Chondrocyte (in vitro differentiated cells): ENCODE data around the gene SLC8A2. TPM values are rescaled to one million over a fixed set of nuclear protein-coding genes. Genes with fewer than 3 reads are reported as not detected.

ENCODE experiments used
- DNase-seq: peaks from one replicate; pipeline ENCODE4 v3.0.0; 2021; ENCODE audit warnings: mixed read lengths, low spot score
- H3K27ac Mint-ChIP-seq: one replicate; pipeline ENCODE4 v1.8.0; 2021; ENCODE audit warnings: mild to moderate bottlenecking, moderate library complexity, mixed read lengths; ENCODE audit not compliant: unreplicated experiment
- H3K27me3 Mint-ChIP-seq: 2 replicates; pipeline ENCODE4 v1.8.0; 2021; ENCODE audit warnings: low read depth, mixed read lengths
- H3K36me3 Mint-ChIP-seq: 2 replicates; pipeline ENCODE4 v1.8.0; 2021; ENCODE audit warnings: low read depth, mixed read lengths
- H3K4me1 Mint-ChIP-seq: 2 replicates; pipeline ENCODE4 v1.8.0; 2021; ENCODE audit warnings: low read depth, mild to moderate bottlenecking, mixed read lengths
- H3K4me3 Mint-ChIP-seq: one replicate; pipeline ENCODE4 v1.8.0; 2021; ENCODE audit warnings: mild to moderate bottlenecking, moderate library complexity, mixed read lengths; ENCODE audit not compliant: unreplicated experiment
- H3K9me3 Mint-ChIP-seq: 2 replicates; pipeline ENCODE4 v1.8.0; 2021; ENCODE audit warnings: low read depth, mixed read lengths
- total RNA-seq: library from RNA; stranded (reverse); gene quantifications from 3 replicates; pipeline ENCODE4 v1.2.1, GENCODE V29; 2021
- TF ChIP-seq, protein P1 (sequence below): fragments of 200-600 bp; sonication (generic); IDR thresholded peaks from 2 replicates; pipeline ENCODE4 v1.5.0; 2021; ENCODE audit warnings: antibody characterized with exemption, mild to moderate bottlenecking, moderate library complexity

SLC8A2 gene
- total RNA-seq, 1 donor from 2014 or later: 0.42 TPM

DNA sequence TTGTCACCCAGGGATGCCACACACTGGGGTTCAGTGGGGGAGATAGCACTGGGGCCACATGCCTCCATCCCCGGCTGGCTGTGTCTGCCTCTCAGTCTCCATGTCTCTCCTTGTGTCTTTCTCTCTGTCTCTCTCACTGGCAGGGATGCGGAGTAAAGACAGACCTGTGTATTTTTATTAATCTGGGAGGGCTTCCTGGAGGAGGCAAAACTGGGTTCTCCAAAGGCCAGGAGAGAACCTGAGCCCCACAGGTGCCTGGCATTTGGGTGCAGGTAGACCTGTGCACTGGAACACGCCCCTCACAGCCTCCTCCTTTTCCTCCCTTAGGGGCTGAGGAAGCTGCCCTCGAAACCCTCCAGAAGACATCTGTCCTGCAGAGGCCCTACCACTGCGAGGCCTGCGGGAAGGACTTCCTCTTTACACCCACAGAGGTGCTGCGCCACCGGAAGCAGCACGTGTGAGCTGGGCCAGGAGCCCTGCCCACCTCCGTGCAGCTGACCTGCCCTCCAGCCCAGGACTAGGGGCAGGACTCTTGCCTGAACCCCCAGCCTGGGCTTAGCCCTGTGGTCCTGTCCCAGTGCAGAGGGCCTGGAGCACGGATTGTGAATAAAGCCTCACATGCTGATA is 89.9 kb downstream of the SLC8A2 start:
- DNase-seq: no peak
- no peak overlapping the region for H3K27ac Mint-ChIP-seq
- no peaks in the 10 kb centered on the region for H3K9me3 Mint-ChIP-seq
- TF ChIP-seq, protein P1, sequence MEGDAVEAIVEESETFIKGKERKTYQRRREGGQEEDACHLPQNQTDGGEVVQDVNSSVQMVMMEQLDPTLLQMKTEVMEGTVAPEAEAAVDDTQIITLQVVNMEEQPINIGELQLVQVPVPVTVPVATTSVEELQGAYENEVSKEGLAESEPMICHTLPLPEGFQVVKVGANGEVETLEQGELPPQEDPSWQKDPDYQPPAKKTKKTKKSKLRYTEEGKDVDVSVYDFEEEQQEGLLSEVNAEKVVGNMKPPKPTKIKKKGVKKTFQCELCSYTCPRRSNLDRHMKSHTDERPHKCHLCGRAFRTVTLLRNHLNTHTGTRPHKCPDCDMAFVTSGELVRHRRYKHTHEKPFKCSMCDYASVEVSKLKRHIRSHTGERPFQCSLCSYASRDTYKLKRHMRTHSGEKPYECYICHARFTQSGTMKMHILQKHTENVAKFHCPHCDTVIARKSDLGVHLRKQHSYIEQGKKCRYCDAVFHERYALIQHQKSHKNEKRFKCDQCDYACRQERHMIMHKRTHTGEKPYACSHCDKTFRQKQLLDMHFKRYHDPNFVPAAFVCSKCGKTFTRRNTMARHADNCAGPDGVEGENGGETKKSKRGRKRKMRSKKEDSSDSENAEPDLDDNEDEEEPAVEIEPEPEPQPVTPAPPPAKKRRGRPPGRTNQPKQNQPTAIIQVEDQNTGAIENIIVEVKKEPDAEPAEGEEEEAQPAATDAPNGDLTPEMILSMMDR: no peak
- no peaks in the 10 kb centered on the region for H3K27me3 Mint-ChIP-seq
- peaks cover 6% of the 10 kb centered on the region for H3K4me1 Mint-ChIP-seq
- H3K36me3 Mint-ChIP-seq: peaks cover 23% of the 10 kb centered on the region
- no peak overlapping the region for H3K4me3 Mint-ChIP-seq

GRCh38 chr19:47381121-47381520 is 90.6 kb downstream of the SLC8A2 start:
- DNase-seq: no peak
- TF ChIP-seq, protein P1: no peak
- Mint-ChIP-seq H3K4me3 (no peak overlapping the region), H3K9me3 (no peaks in the 10 kb centered on the region), H3K27ac (no peak overlapping the region), H3K27me3 (no peaks in the 10 kb centered on the region), H3K4me1 (peaks cover 6% of the 10 kb centered on the region), H3K36me3 (peaks cover 24% of the 10 kb centered on the region)

DNA sequence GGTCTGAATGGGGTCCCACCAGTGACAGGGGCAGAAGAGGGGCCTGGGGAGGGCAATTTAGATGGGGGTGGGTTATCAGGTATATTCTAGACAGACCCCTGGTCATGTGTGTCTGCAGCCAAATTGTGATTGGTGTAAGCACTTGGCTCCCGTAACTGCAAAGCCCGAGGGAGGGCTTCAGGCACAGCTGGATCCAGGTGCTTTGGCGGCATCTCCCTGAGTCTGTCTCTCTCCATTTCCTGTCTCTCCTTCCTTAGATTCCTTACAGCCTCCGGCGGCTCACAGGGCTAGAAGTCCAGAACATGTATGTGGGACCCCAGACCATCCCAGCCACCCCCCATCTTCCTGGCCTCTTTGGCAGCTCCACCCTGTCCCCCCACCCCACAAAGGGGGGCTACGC is 91.1 kb downstream of the SLC8A2 start:
- H3K36me3 Mint-ChIP-seq: peaks cover 28% of the 10 kb centered on the region
- H3K4me1 Mint-ChIP-seq: peaks cover 6% of the 10 kb centered on the region
- DNase-seq: no peak
- H3K27ac Mint-ChIP-seq: no peak overlapping the region
- H3K27me3 Mint-ChIP-seq: no peaks in the 10 kb centered on the region
- TF ChIP-seq, protein P1: no peak
- H3K4me3 Mint-ChIP-seq: no peak overlapping the region
- no peaks in the 10 kb centered on the region for H3K9me3 Mint-ChIP-seq

DNA sequence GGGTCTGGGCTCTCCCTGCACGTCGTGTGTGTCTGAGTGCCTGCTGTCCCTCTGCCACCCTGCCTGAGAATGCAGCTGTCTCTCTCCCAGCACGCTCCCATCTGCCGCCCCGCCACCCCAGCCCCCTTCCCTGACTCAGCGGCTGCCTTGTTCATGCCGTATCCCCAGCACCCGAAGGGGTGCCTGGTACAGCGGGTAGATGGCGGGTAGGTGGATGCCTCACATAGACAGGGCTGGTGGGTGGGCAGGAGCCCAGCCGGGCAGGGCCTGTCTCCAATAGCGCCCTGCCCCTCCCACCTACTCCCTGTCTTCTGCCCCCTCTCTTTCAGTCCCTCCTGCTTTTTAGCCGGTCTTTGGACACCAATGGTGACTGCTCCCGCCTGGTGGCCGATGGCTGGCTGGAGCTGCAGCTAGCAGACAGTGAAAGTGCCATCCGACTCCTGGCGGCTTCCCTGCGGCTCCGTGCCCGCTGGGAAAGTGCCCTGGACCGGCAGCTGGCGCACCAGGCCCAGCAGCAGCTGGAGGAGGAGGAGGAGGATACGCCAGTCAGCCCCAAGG is 92.2 kb downstream of the SLC8A2 start:
- Mint-ChIP-seq H3K4me1 (peaks cover 6% of the 10 kb centered on the region), H3K9me3 (no peaks in the 10 kb centered on the region), H3K27ac (no peak overlapping the region), H3K36me3 (peaks cover 31% of the 10 kb centered on the region), H3K4me3 (no peak overlapping the region), H3K27me3 (no peaks in the 10 kb centered on the region)
- DNase-seq: no peak
- TF ChIP-seq, protein P1: no peak

- no peak for DNase-seq
- TF ChIP-seq, protein P1: no peak
- H3K4me3 Mint-ChIP-seq: no peak overlapping the region
- peaks cover 32% of the 10 kb centered on the region for H3K36me3 Mint-ChIP-seq
- peaks cover 2% of the 10 kb centered on the region for H3K4me1 Mint-ChIP-seq
- no peaks in the 10 kb centered on the region for H3K27me3 Mint-ChIP-seq
- H3K9me3 Mint-ChIP-seq: no peaks in the 10 kb centered on the region
- no peak overlapping the region for H3K27ac Mint-ChIP-seq
Observed at GRCh38 chr19:47378246-47378645, 93.4 kb downstream of the SLC8A2 start.

Other genes with a start within 250 kb of the SLC8A2 start
- 12.6 to 16.1 TPM (median 15.2 TPM) in 3 replicates for gene BBC3, start 240.7 kb downstream of the SLC8A2 start, total RNA-seq
- gene CCDC9, start 215.4 kb downstream of the SLC8A2 start, total RNA-seq: 41.3 to 62.4 TPM (median 59.4 TPM) in 3 replicates
- gene INAFM1, start 197.0 kb downstream of the SLC8A2 start, total RNA-seq: 25.6 to 31.1 TPM (median 28.8 TPM) in 3 replicates
- 2.9 to 4.3 TPM (median 3.7 TPM) in 3 replicates for gene C5AR1, start 162.0 kb downstream of the SLC8A2 start, total RNA-seq
- 0.07 to 0.34 TPM in 2 of 3 replicates, not detected in the other for gene C5AR2, start 139.7 kb downstream of the SLC8A2 start, total RNA-seq
- 13.5 to 15.6 TPM (median 15.2 TPM) in 3 replicates for gene DHX34, start 122.6 kb downstream of the SLC8A2 start, total RNA-seq
- gene MEIS3, start 52.4 kb downstream of the SLC8A2 start, total RNA-seq: 79.5 to 83.4 TPM (median 82.2 TPM) in 3 replicates
- gene KPTN, start 12.3 kb upstream of the SLC8A2 start, total RNA-seq: 9.1 to 12.0 TPM (median 9.7 TPM) in 3 replicates
- gene NAPA, start 43.2 kb upstream of the SLC8A2 start, total RNA-seq: 88.8 to 91.2 TPM (median 90.7 TPM) in 3 replicates
- gene ZNF541, start 101.3 kb upstream of the SLC8A2 start, total RNA-seq: not detected in 3 replicates
- 13.2 to 14.4 TPM (median 13.4 TPM) in 3 replicates for gene BICRA, start 137.2 kb upstream of the SLC8A2 start, total RNA-seq
- gene EHD2, start 241.5 kb upstream of the SLC8A2 start, total RNA-seq: 304 to 497 TPM (median 493 TPM) in 3 replicates